Gastrocnemius medialis (tissue), 4 donors: Measurements from ENCODE around the gene RSPH6A. TPM values are rescaled to one million over a fixed set of nuclear protein-coding genes. Genes with fewer than 3 reads are reported as not detected.

Experiments
- ATAC-seq, 2 donors: fragments of 150-250 bp; one replicate each; pipeline ENCODE4 v1.9.1; 2016
- DNase-seq, 2 donors: peaks; one replicate each; pipeline ENCODE4 v3.0.0-alpha.2; 2019
- H3K27ac ChIP-seq, 4 donors: fragments of 200-600 bp; sonication (generic); 1 replicate in 1 of 4; 2 replicates in 3 of 4; pipeline ENCODE4 v1.5.1; 2016 to 2018; ENCODE audit warnings: mild to moderate bottlenecking in 2 of 4, moderate library complexity in 1 of 4
- H3K27me3 ChIP-seq, 3 donors: fragments of 200-600 bp; sonication (generic) in 2 of 3; 1 replicate in 1 of 3; 2 replicates in 2 of 3; pipeline versions ENCODE4 v1.5.1 to v1.6.0; 2016 to 2019; ENCODE audit warnings: mild to moderate bottlenecking in 1 of 3, moderate library complexity in 1 of 3
- H3K36me3 ChIP-seq, 2 donors: fragments of 200-600 bp; sonication (generic) in 1 of 2; one replicate each; pipeline ENCODE4 v1.5.1; 2017 to 2018
- H3K4me1 ChIP-seq, 2 donors: fragments of 200-600 bp; sonication (generic) in 1 of 2; one replicate each; pipeline ENCODE4 v1.5.1; 2016 to 2017; ENCODE audit warnings: mild to moderate bottlenecking in 2 of 2
- H3K4me3 ChIP-seq, 4 donors: fragments of 200-600 bp; sonication (generic) in 3 of 4; 1 replicate in 1 of 4; 2 replicates in 3 of 4; pipeline ENCODE4 v1.5.1; 2016 to 2019; ENCODE audit warnings: mild to moderate bottlenecking in 2 of 4
- H3K9me3 ChIP-seq, 3 donors: fragments of 200-600 bp; sonication (generic) in 2 of 3; 1 replicate in 1 of 3; 2 replicates in 2 of 3; pipeline ENCODE4 v1.5.1; 2016 to 2019
- CTCF ChIP-seq, 5 experiments: fragments of 450-650 bp in 3 of 5; fragments of 200-600 bp in 2 of 5; sonication (generic) in 2 of 5; IDR thresholded peaks in 4 of 5; conservative IDR thresholded peaks in 1 of 5; 1 replicate in 4 of 5; 2 replicates in 1 of 5; pipeline ENCODE4 v1.5.1; 2016 to 2019; ENCODE audit warnings: antibody characterized with exemption in 5 of 5, mild to moderate bottlenecking in 3 of 5, moderate library complexity in 3 of 5
- POLR2A ChIP-seq, 2 donors: fragments of 450-650 bp; IDR thresholded peaks; one replicate each; pipeline ENCODE4 v1.6.1; 2017; ENCODE audit warnings: antibody characterized with exemption in 2 of 2, mild to moderate bottlenecking in 2 of 2, moderate library complexity in 2 of 2
- in situ Hi-C, 4 donors: fragments of 200-750 bp; cut with MboI; loops; one replicate each; pipeline versions ENCODE4 v1.15.0 to v1.8.0; 2017; ENCODE audit warnings: low sequenced_read_pairs in 4 of 4
- intact Hi-C: fragments of 100-400 bp; cut with DNase I; formaldehyde crosslinking; loops from one replicate; pipeline ENCODE4 v1.15.1; 2023; ENCODE audit warnings: low total_unique reads
- total RNA-seq, 4 donors: library from RNA; depleted of rRNA; stranded (reverse); fragments of >200 nt; gene quantifications; one replicate each; pipeline versions ENCODE4 v1.1.0 to v1.2.3, GENCODE V29; 2016

Gene RSPH6A
- total RNA-seq, 4 donors from 2014 or later, result not detected

DNA sequence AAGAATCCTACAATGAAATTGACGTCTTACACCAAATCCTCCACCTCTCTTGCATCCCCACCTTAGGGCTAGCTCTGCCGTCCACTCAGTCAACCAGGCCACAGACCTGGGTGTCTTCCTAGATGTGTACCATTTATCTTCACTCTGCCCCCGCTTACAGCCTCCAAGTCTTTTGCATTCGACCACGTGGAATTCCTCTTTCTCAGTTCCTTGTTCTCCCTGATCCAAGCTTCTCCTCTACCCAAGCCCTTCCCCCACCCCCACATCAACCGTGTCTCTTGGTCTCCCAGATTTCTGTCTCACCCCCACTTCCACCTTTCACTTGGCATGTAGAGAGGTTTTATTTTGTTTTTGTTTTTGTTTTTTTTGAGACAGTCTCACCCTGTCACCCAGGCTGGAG is 21.2 kb downstream of the RSPH6A start:
- H3K27ac ChIP-seq, result no peak overlapping the region
- TF ChIP-seq CTCF (IDR thresholded peaks at IDR 0.05 in 4 of 5, conservative IDR thresholded peaks at IDR 0.05 in 1 of 5) (no peak), POLR2A (IDR thresholded peaks at IDR 0.05) (no peak)
- no peaks in the 10 kb centered on the region for H3K27me3 ChIP-seq
- no peaks in the 10 kb centered on the region for H3K9me3 ChIP-seq
- peaks cover 23 to 28% of the 10 kb centered on the region in 2 donors for H3K4me1 ChIP-seq
- peaks cover 0 to 17% of the 10 kb centered on the region in 2 donors for H3K36me3 ChIP-seq
- no peak overlapping the region for H3K4me3 ChIP-seq
- intact Hi-C loops, result no loop called here
- DNase-seq, result no peak
- ATAC-seq, result no peak
- in situ Hi-C loops, result no loop called here

DNA sequence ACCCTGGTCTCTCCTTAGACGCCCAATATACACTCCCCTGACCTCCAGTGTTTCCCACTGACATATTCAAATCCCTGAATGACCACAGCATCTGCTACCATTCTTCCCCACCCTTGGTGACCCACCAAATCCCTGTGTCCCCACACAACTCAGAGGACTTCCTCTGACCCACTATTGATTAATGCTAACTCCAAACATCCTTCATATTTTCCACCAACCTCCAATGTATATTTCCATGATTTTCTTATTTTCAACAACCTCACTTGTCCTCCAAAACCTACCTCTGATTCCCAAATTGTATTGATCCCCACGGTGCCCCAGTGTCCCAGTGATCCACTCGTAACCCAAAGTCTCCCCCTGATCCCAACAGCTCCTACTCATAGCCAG is 21.9 kb downstream of the RSPH6A start:
- no peaks in the 10 kb centered on the region for H3K27me3 ChIP-seq
- in situ Hi-C loops, result no loop called here
- DNase-seq, result no peak
- peaks cover 28 to 30% of the 10 kb centered on the region in 2 donors for H3K4me1 ChIP-seq
- no peak for ATAC-seq
- peak overlapping the region in 3 of 4 donors; percentile 63 to 69 (median 64) for H3K4me3 ChIP-seq
- peak overlapping the region in 2 of 4 donors; percentile 45 to 47 for H3K27ac ChIP-seq
- H3K36me3 ChIP-seq, result peaks cover 0 to 17% of the 10 kb centered on the region in 2 donors
- no peaks in the 10 kb centered on the region for H3K9me3 ChIP-seq
- intact Hi-C loops, result no loop called here
- no peak for TF ChIP-seq CTCF (IDR thresholded peaks at IDR 0.05 in 4 of 5, conservative IDR thresholded peaks at IDR 0.05 in 1 of 5)

DNA sequence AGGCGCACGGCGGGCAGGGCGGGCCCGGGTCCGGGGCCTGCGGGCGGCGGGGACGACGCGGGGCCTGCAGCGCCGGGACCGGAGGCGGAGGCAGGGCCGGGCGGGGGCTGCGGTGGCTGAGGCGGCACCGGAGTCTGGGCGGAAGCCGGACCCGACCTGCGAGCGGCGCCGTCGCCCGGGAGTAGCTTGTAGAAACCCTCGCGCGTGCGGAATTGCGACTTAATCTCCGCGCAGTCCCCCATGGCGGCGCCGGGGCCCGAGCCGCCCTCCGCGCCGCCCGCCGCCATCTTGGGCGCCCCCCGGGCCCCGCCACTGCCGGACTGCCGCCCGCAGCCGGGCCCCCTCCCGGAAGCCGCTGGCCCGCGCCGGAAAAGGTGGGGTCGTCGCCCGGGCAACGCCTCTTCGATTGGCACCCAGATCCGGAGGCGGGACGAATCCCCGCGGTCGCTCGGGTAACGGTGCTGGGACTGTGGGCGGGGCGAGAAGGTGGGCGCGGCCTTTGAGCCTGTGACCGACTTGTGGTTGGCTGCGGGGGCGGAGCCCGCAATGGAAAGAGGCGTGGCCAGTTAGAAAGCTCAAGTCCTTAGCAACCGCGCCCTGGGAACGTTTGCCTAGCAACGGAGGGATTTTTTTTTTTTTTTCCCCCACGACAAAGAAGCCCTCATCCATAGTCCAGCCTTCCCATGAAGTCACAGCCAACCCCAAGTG is 22.5 kb downstream of the RSPH6A start, which contains the start of gene DMWD:
Gene DMWD (minus strand): TSS at position 376 of the 708 bp plus-strand sequence. CDS start 89 bp downstream, at position 287.
- in situ Hi-C loops (no loop called here), intact Hi-C loops (loop anchor here (1.0 kb wide), 2 partner anchors 9 to 22 kb away; no protein-coding TSS in a partner anchor)
- Histone ChIP-seq H3K27me3 (no peaks in the 10 kb centered on the region), H3K27ac (peak within 1 kb of the TSS; percentile 57 to 84 (median 76)), H3K4me1 (peaks cover 30 to 33% of the 10 kb centered on the region in 2 donors), H3K36me3 (peaks cover 0 to 17% of the 10 kb centered on the region in 2 donors), H3K4me3 (peak within 1 kb of the TSS; percentile 63 to 69 (median 64)), H3K9me3 (no peaks in the 10 kb centered on the region)
- DNase-seq, result peak; percentile 99
- peak; percentile 84 to 87 for TF ChIP-seq POLR2A (IDR thresholded peaks at IDR 0.05)
- no peak for TF ChIP-seq CTCF (IDR thresholded peaks at IDR 0.05 in 4 of 5, conservative IDR thresholded peaks at IDR 0.05 in 1 of 5)
- ATAC-seq, result peak; percentile 84 to 93

DNA sequence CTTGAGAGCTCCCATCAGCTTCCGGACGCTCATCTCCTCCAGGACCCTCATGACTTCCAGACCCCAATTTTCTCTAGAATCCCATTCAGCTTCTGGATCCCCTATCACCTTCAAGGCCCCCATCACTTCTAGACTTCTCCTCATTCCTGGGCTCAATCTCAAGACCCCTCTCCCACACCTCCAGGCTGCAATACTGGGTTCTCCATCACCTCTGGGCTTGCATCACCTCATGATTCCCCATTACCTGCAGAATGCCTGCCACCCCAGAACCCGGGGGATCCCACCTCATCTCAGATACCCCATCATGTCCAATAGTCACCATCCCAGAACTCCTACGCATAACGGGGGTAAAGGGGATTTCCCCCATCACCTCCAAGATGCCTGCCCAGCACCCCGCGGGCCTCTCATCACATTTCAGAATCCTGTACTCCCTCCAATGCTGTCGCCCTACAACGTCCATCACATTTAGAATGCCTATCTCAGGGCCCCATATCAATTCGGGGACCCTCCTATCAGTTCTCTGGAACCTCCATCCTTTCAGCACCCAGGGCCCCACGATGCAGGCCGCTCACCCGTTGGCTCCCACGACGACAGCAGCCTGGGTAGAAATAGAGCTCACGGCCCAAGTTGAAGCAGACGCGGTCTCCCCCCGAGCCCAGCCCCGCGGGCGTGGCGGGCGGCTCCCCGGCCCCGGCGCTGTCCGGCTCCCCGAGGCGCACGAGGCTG is 23.2 kb downstream of the RSPH6A start:
- Histone ChIP-seq H3K27ac (peak overlapping the region; percentile 57 to 84 (median 76)), H3K4me1 (peaks cover 30 to 33% of the 10 kb centered on the region in 2 donors), H3K9me3 (no peaks in the 10 kb centered on the region), H3K27me3 (no peaks in the 10 kb centered on the region), H3K4me3 (peak overlapping the region; percentile 63 to 69 (median 64)), H3K36me3 (peaks cover 0 to 17% of the 10 kb centered on the region in 2 donors)
- intact Hi-C loops, result loop anchor here (1.0 kb wide), 2 partner anchors 9 to 22 kb away; no protein-coding TSS in a partner anchor
- TF ChIP-seq POLR2A (IDR thresholded peaks at IDR 0.05), result no peak
- no peak for TF ChIP-seq CTCF (IDR thresholded peaks at IDR 0.05 in 4 of 5, conservative IDR thresholded peaks at IDR 0.05 in 1 of 5)
- in situ Hi-C loops, result no loop called here
- ATAC-seq (no peak), DNase-seq (no peak)
